Measurements from ENCODE around the gene ABCD1. TPM values are rescaled to one million over a fixed set of nuclear protein-coding genes. Genes with fewer than 3 reads are reported as not detected.
"Not testable (repeated sequence)": the region's sequence is repeated elsewhere in the genome, so short reads cannot be mapped to it uniquely, and the experiment has no call there.

Gene ABCD1
- total RNA-seq, 1 experiment from 2014 or later: 9.1 TPM

DNA sequence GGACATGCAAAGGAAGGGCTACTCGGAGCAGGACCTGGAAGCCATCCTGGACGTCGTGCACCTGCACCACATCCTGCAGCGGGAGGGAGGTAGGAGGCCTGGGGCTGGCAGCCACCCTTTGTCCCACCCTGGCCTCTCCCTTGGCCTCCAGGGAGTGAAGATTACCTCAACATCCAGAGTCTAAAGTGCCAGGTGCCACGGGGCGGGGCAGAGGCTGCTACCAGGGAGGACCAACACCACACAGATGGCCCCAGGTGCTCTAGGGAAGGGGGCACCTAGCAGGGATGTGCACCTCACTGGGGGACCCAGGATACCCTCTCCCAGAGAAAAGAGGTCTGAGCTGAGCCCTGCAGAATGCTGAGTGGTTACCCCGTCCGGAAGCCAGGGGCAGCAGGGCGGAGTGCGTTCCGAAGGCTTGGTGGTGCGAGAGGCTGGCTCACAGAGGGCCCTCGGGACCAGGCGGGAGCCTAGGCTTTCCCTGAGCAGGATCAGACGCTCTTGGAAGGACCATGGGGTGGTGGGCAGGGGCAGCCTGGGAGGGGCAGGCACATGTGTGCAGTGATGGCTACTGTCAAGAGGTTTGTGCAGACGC, 16.1 kb downstream of the ABCD1 start:
- no peak overlapping the region for H3K27ac Mint-ChIP-seq
- H3K36me3 Mint-ChIP-seq: no peaks in the 10 kb centered on the region
- ATAC-seq (no peak), DNase-seq (ENCODE audit: low spot score) (no peak)
- H3K4me3 Mint-ChIP-seq: no peak overlapping the region
- peaks cover 4% of the 10 kb centered on the region for H3K4me1 Mint-ChIP-seq
- ChIA-PET POLR2A (no interaction called here), CTCF (no interaction called here)
- H3K9me3 Mint-ChIP-seq: no peaks in the 10 kb centered on the region
- no peak for TF ChIP-seq NR3C1 (CRISPR knock-in tag; conservative IDR thresholded peaks at IDR 0.05; ENCODE audit: low read depth)
- no peak for TF ChIP-seq RELA (CRISPR knock-in tag; IDR thresholded peaks at IDR 0.05; ENCODE audit: borderline replicate concordance)
- H3K27me3 Mint-ChIP-seq (ENCODE audit: low read depth): no peaks in the 10 kb centered on the region

DNA sequence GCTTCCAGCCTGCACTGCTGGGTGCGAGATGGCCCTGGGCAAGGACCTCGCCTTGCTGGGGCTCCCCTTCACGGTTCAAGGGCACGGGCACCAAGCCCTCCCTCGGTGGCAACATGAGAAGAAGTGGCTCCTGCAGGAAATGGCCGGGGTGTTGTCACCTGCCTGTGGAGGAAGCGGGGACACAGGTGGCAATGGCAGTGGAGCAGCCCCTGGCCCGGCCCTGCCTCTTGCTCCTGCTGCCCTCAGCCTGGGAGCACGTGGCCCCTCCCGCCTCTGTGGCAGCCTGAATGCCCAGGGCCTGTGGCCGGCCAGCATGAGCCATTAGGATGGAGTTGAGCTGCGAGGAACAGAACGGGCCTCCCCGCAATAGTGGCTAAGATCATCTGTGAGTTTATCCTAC, 16.8 kb downstream of the ABCD1 start:
- Mint-ChIP-seq H3K36me3 (no peaks in the 10 kb centered on the region), H3K9me3 (no peaks in the 10 kb centered on the region), H3K27ac (no peak overlapping the region), H3K27me3 (ENCODE audit: low read depth) (no peaks in the 10 kb centered on the region), H3K4me1 (peaks cover 3% of the 10 kb centered on the region; the same call in 1 of the 2 replicates), H3K4me3 (no peak overlapping the region)
- ATAC-seq: no peak
- CTCF ChIA-PET: no interaction called here
- POLR2A ChIA-PET: no interaction called here
- TF ChIP-seq ZBTB21 (CRISPR knock-in tag; IDR thresholded peaks at IDR 0.05; ENCODE audit: borderline replicate concordance) (no peak), ZNF425 (CRISPR knock-in tag; conservative IDR thresholded peaks at IDR 0.05) (no peak), IRF2 (CRISPR knock-in tag; IDR thresholded peaks at IDR 0.05; ENCODE audit: borderline replicate concordance, low read depth) (no peak), CBFB (CRISPR knock-in tag; IDR thresholded peaks at IDR 0.05; ENCODE audit: low read depth) (no peak), E2F1 (CRISPR knock-in tag; IDR thresholded peaks at IDR 0.05) (no peak), AR (CRISPR knock-in tag; IDR thresholded peaks at IDR 0.05) (no peak), PRDM15 (CRISPR knock-in tag; IDR thresholded peaks at IDR 0.05) (no peak), SOX15 (CRISPR knock-in tag; IDR thresholded peaks at IDR 0.05) (no peak), NFATC4 (CRISPR knock-in tag; IDR thresholded peaks at IDR 0.05) (no peak), PRRX2 (CRISPR knock-in tag; IDR thresholded peaks at IDR 0.05) (no peak), TEAD1 (CRISPR knock-in tag; IDR thresholded peaks at IDR 0.05) (no peak), FOXK1 (CRISPR knock-in tag; IDR thresholded peaks at IDR 0.05) (no peak), NR3C1 (CRISPR knock-in tag; conservative IDR thresholded peaks at IDR 0.05; ENCODE audit: low read depth) (no peak), ZNF671 (CRISPR knock-in tag; IDR thresholded peaks at IDR 0.05) (no peak)
- TF ChIP-seq, protein P1, sequence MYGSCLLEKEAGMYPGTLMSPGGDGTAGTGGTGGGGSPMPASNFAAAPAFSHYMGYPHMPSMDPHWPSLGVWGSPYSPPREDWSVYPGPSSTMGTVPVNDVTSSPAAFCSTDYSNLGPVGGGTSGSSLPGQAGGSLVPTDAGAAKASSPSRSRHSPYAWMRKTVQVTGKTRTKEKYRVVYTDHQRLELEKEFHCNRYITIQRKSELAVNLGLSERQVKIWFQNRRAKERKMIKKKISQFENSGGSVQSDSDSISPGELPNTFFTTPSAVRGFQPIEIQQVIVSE (CRISPR knock-in tag; IDR thresholded peaks at IDR 0.05; ENCODE audit: borderline replicate concordance): no peak
- TF ChIP-seq, protein P2, sequence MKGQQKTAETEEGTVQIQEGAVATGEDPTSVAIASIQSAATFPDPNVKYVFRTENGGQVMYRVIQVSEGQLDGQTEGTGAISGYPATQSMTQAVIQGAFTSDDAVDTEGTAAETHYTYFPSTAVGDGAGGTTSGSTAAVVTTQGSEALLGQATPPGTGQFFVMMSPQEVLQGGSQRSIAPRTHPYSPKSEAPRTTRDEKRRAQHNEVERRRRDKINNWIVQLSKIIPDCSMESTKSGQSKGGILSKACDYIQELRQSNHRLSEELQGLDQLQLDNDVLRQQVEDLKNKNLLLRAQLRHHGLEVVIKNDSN (CRISPR knock-in tag; IDR thresholded peaks at IDR 0.05): no peak
- TF ChIP-seq, protein P3, sequence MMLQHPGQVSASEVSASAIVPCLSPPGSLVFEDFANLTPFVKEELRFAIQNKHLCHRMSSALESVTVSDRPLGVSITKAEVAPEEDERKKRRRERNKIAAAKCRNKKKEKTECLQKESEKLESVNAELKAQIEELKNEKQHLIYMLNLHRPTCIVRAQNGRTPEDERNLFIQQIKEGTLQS (CRISPR knock-in tag; conservative IDR thresholded peaks at IDR 0.05): no peak
- DNase-seq (ENCODE audit: low spot score): no peak

DNA sequence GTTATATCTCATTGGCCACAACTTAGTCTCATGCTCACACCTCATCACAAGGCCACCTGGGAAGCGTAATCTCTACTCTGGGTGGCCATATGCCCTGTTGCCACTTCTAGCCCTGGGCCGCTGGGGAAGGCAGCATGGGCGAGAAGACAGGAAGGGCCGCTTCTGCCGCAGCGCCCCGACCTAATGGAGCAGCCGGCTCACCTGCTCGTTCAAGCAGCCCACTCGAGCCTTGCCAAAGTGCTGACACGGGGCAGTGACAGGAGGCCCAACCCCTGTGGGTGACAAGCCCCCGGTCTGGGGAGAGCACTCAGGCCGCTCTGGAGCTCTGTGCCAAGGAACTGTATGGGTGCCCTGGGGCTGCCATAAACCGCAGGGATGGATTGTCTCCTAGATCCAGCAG, 17.5 kb downstream of the ABCD1 start:
- H3K36me3 Mint-ChIP-seq; DNase-seq (ENCODE audit: low spot score); H3K27ac Mint-ChIP-seq; H3K4me1 Mint-ChIP-seq; CTCF ChIA-PET; H3K4me3 Mint-ChIP-seq; H3K27me3 Mint-ChIP-seq (ENCODE audit: low read depth); H3K9me3 Mint-ChIP-seq; ATAC-seq; POLR2A ChIA-PET: not testable (repeated sequence)
